H1 (cell line): ENCODE results near the gene PAX5. TPM values are rescaled to one million over a fixed set of nuclear protein-coding genes. Genes with fewer than 3 reads are reported as not detected.
A peak's percentile ranks its signal among the peaks of the same experiment; 100 is the strongest.

Experiments used
- CTCF ChIA-PET: fragments of 300-600 bp; sonication (Branson Sonifier 250); formaldehyde crosslinking; loops from one replicate; lab custom pipeline; 2021; ENCODE audit not compliant: partially characterized antibody; lab: Charles Lee
- POLR2A ChIA-PET: fragments of 300-600 bp; sonication (Branson Sonifier 250); formaldehyde crosslinking; loops from one replicate; lab custom pipeline; 2021; ENCODE audit warnings: inconsistent platforms; ENCODE audit not compliant: partially characterized antibody; lab: Charles Lee
- DNase-seq, 2 experiments: peaks; one replicate each; pipeline versions ENCODE4 v3.0.0 to v3.0.0-alpha.2; 2010 to 2022; ENCODE audit warnings: low spot score in 2 of 2, low read depth in 1 of 2, mixed read lengths in 1 of 2
- FAIRE-seq: peaks from 2 replicates; lab custom pipeline; 2011; peaks lifted over from hg19 to GRCh38; lab: Jason Lieb, UNC
- H2AFZ ChIP-seq: 2 replicates; pipeline ENCODE4 v1.8.1; 2012; ENCODE audit warnings: low read length, inconsistent platforms
- H2AK5ac ChIP-seq: 2 replicates; pipeline ENCODE4 v1.6.1; 2013; ENCODE audit warnings: low read depth, low read length
- H2BK120ac ChIP-seq: replicated peaks from 2 replicates; pipeline ENCODE3; 2013; ENCODE audit warnings: low read depth, low read length, inconsistent platforms
- H2BK12ac ChIP-seq: 2 replicates; pipeline ENCODE4 v1.6.1; 2013; ENCODE audit warnings: low read depth, low read length
- H2BK15ac ChIP-seq: 2 replicates; pipeline ENCODE4 v1.6.1; 2013; ENCODE audit warnings: low read length
- H2BK20ac ChIP-seq: 2 replicates; pipeline ENCODE4 v1.6.1; 2013; ENCODE audit warnings: low read length
- H2BK5ac ChIP-seq: 2 replicates; pipeline ENCODE4 v1.6.1; 2013; ENCODE audit warnings: low read depth, low read length
- H3K14ac ChIP-seq: 2 replicates; pipeline ENCODE4 v1.6.1; 2013; ENCODE audit warnings: inconsistent platforms; ENCODE audit not compliant: insufficient read length
- H3K18ac ChIP-seq: 2 replicates; pipeline ENCODE4 v1.6.1; 2013; ENCODE audit warnings: low read length; ENCODE audit errors: extremely low read depth
- H3K23ac ChIP-seq: 2 replicates; pipeline ENCODE4 v1.6.1; 2013; ENCODE audit warnings: inconsistent platforms; ENCODE audit not compliant: insufficient read length
- H3K23me2 ChIP-seq: 2 replicates; pipeline ENCODE4 v1.6.1; 2013; ENCODE audit warnings: low read depth, low read length
- H3K27ac ChIP-seq: 2 replicates; pipeline ENCODE4 v1.6.1; 2011; ENCODE audit warnings: low read depth, low read length, inconsistent platforms
- H3K27me3 ChIP-seq, 4 experiments: replicated peaks in 1 of 4; 1 replicate in 1 of 4; 2 replicates in 3 of 4; pipeline versions ENCODE4 v1.6.1 to v1.8.1; 2011 to 2013; ENCODE audit warnings: low read length in 3 of 4, mild to moderate bottlenecking in 3 of 4, inconsistent platforms in 2 of 4, mixed read lengths in 2 of 4, moderate library complexity in 1 of 4; ENCODE audit not compliant: control insufficient read depth in 3 of 4, insufficient read depth in 3 of 4; ENCODE audit errors: extremely low read depth in 1 of 4
- H3K36me3 ChIP-seq, 4 experiments: 2 replicates each; pipeline versions ENCODE4 v1.6.1 to v1.8.1; 2011 to 2013; ENCODE audit warnings: mild to moderate bottlenecking in 4 of 4, low read length in 3 of 4, moderate library complexity in 2 of 4, control low read depth in 1 of 4, inconsistent platforms in 1 of 4; ENCODE audit not compliant: insufficient read depth in 4 of 4, control insufficient read depth in 2 of 4
- H3K4ac ChIP-seq: replicated peaks from 2 replicates; pipeline ENCODE3; 2013; ENCODE audit warnings: low read length, low read depth, mixed read lengths, inconsistent platforms; ENCODE audit not compliant: insufficient read length
- H3K4me1 ChIP-seq, 4 experiments: replicated peaks in 1 of 4; 1 replicate in 1 of 4; 2 replicates in 3 of 4; pipeline versions ENCODE4 v1.6.1 to v1.8.1; 2011 to 2013; ENCODE audit warnings: low read length in 3 of 4, inconsistent platforms in 2 of 4, mixed read lengths in 1 of 4; ENCODE audit not compliant: insufficient read depth in 4 of 4, control insufficient read depth in 3 of 4
- H3K4me2 ChIP-seq, 2 experiments: 2 replicates each; pipeline versions ENCODE4 v1.6.1 to v1.8.1; 2011 to 2013; ENCODE audit warnings: low read depth in 2 of 2, low read length in 2 of 2, control low read depth in 1 of 2, inconsistent platforms in 1 of 2, mild to moderate bottlenecking in 1 of 2; ENCODE audit not compliant: insufficient read depth in 1 of 2
- H3K4me3 ChIP-seq, 4 experiments: fragments of 200-600, 300-600 bp in 1 of 4; sonication (generic), shearing (Covaris generic), sonication (Bioruptor Twin) in 1 of 4; 2 replicates each; pipeline versions ENCODE4 v1.5.1 to v1.8.1; 2011 to 2016; ENCODE audit warnings: low read length in 4 of 4, low read depth in 3 of 4, control low read depth in 2 of 4, inconsistent platforms in 2 of 4, mild to moderate bottlenecking in 2 of 4, mixed read lengths in 1 of 4, moderate library complexity in 1 of 4; ENCODE audit not compliant: insufficient read depth in 2 of 4; ENCODE audit errors: extremely low read depth in 1 of 4
- H3K56ac ChIP-seq: replicated peaks from 2 replicates; pipeline ENCODE3; 2013; ENCODE audit warnings: low read depth, mild to moderate bottlenecking, mixed read lengths, low read length, inconsistent platforms; ENCODE audit not compliant: insufficient read length
- H3K79me1 ChIP-seq: 2 replicates; pipeline ENCODE4 v1.6.1; 2013; ENCODE audit warnings: low read depth, low read length, control low read depth
- H3K79me2 ChIP-seq, 2 experiments: 2 replicates each; pipeline versions ENCODE4 v1.6.1 to v1.8.1; 2012 to 2013; ENCODE audit warnings: low read length in 2 of 2, mild to moderate bottlenecking in 2 of 2, inconsistent platforms in 1 of 2; ENCODE audit not compliant: insufficient read depth in 2 of 2, control insufficient read depth in 1 of 2
- H3K9ac ChIP-seq, 4 experiments: replicated peaks in 1 of 4; 1 replicate in 1 of 4; 2 replicates in 3 of 4; pipeline versions ENCODE4 v1.6.1 to v1.8.1; 2011 to 2013; ENCODE audit warnings: low read depth in 3 of 4, low read length in 3 of 4, control low read depth in 2 of 4, mild to moderate bottlenecking in 2 of 4, moderate library complexity in 2 of 4, inconsistent platforms in 1 of 4; ENCODE audit errors: extremely low read depth in 1 of 4
- H3K9me3 ChIP-seq, 2 experiments: 2 replicates each; pipeline versions ENCODE4 v1.6.1 to v1.8.1; 2012 to 2013; ENCODE audit warnings: mild to moderate bottlenecking in 2 of 2, moderate library complexity in 2 of 2, control low read depth in 1 of 2, inconsistent platforms in 1 of 2, low read depth in 1 of 2, low read length in 1 of 2, mixed read lengths in 1 of 2; ENCODE audit not compliant: insufficient read depth in 2 of 2
- H4K20me1 ChIP-seq, 2 experiments: replicated peaks in 1 of 2; 2 replicates each; pipeline versions ENCODE3 to v1.8.1; 2011 to 2013; ENCODE audit warnings: inconsistent platforms in 2 of 2, low read length in 2 of 2, mild to moderate bottlenecking in 1 of 2; ENCODE audit not compliant: insufficient read depth in 2 of 2, control insufficient read depth in 1 of 2
- H4K5ac ChIP-seq: 2 replicates; pipeline ENCODE4 v1.6.1; 2013; ENCODE audit warnings: low read length, low read depth, mixed read lengths, inconsistent platforms; ENCODE audit not compliant: insufficient read length
- H4K8ac ChIP-seq: 2 replicates; pipeline ENCODE4 v1.8.0; 2013; ENCODE audit warnings: mild to moderate bottlenecking, moderate library complexity, low read length, inconsistent platforms; ENCODE audit not compliant: insufficient read depth; ENCODE audit errors: extremely low read depth
- H4K91ac ChIP-seq: replicated peaks from 2 replicates; pipeline ENCODE3; 2013; ENCODE audit warnings: low read length, mixed read lengths, inconsistent platforms; ENCODE audit not compliant: insufficient read length
- CHD1 ChIP-seq: IDR thresholded peaks from 2 replicates; pipeline ENCODE4 v1.6.1; 2012; ENCODE audit warnings: low read depth, low read length, improper control_type of control experiment
- EZH2 ChIP-seq: fragments of 200-600 bp; sonication (generic); IDR thresholded peaks from 2 replicates; pipeline ENCODE4 v1.7.1; 2012; ENCODE audit warnings: low read depth, mild to moderate bottlenecking, moderate library complexity, low read length, inconsistent platforms; ENCODE audit not compliant: severe bottlenecking
- FOSL1 ChIP-seq: IDR thresholded peaks from 2 replicates; pipeline ENCODE4 v1.6.1; 2011; ENCODE audit warnings: mild to moderate bottlenecking, low read depth, low read length, moderate library complexity; ENCODE audit not compliant: insufficient read depth
- GABPA ChIP-seq: IDR thresholded peaks from 2 replicates; pipeline ENCODE4 v1.6.1; 2011; ENCODE audit warnings: mild to moderate bottlenecking, low read length, moderate library complexity, borderline replicate concordance; ENCODE audit not compliant: insufficient read depth
- SIN3A ChIP-seq, 2 experiments: IDR thresholded peaks in 1 of 2; conservative IDR thresholded peaks in 1 of 2; 2 replicates each; pipeline ENCODE4 v1.6.1; 2011 to 2012; ENCODE audit warnings: low read length in 2 of 2, improper control_type of control experiment in 1 of 2, low read depth in 1 of 2, mild to moderate bottlenecking in 1 of 2
- SP1 ChIP-seq: IDR thresholded peaks from 2 replicates; pipeline ENCODE4 v1.6.1; 2011; ENCODE audit warnings: low read depth, low read length
- TEAD4 ChIP-seq: IDR thresholded peaks from 2 replicates; pipeline ENCODE4 v1.6.1; 2012; ENCODE audit warnings: low read depth, low read length, inconsistent platforms, mixed read lengths
- USF2 ChIP-seq: IDR thresholded peaks from 2 replicates; pipeline ENCODE4 v1.6.1; 2011; ENCODE audit warnings: low read length, improper control_type of control experiment
- WGBS, 2 experiments: shearing (Covaris generic) in 1 of 2; methylation state at CpG; one replicate each; pipeline versions ENCODE4 v1.1.6 to v1.1.7; 2013 to 2015; ENCODE audit warnings: low lambda C conversion rate in 2 of 2, mixed read lengths in 2 of 2, inconsistent platforms in 1 of 2, low coverage in 1 of 2, missing lambda C conversion rate in 1 of 2; ENCODE audit not compliant: insufficient replicate concordance in 2 of 2, insufficient coverage in 1 of 2, insufficient read length in 1 of 2; ENCODE audit errors: extremely low coverage in 1 of 2, missing lambda C conversion rate in 1 of 2; 5-methylcytosine and 5-hydroxymethylcytosine counted together
- polyA plus RNA-seq, 7 experiments: library from polyadenylated mRNA; depleted of rRNA in 3 of 7; stranded (reverse) in 5 of 7; unstranded in 2 of 7; fragments of >200 nt in 5 of 7; fragments of 200-250 nt in 2 of 7; gene quantifications; 1 replicate in 5 of 7; 2 replicates in 1 of 7; 4 replicates in 1 of 7; pipeline versions ENCODE4 v1.2.1 to v1.2.3, GENCODE V29; 2011 to 2013; ENCODE audit warnings: missing spikeins in 2 of 7, mixed read lengths in 2 of 7
- total RNA-seq: library from RNA; stranded (reverse); fragmentation: NEBNext Ultra II Directional; extraction: Animal tissue kit (Norgen Biotek cat#: 25700); gene quantifications from 2 replicates; pipeline ENCODE4 v1.2.1, GENCODE V29; 2021

Gene PAX5
- total and polyA plus RNA-seq, 2 of the 8 experiments (the other 6 are each of a cell fraction or from before 2014, with no cell fraction given), result 0.29 to 0.43 TPM

DNA sequence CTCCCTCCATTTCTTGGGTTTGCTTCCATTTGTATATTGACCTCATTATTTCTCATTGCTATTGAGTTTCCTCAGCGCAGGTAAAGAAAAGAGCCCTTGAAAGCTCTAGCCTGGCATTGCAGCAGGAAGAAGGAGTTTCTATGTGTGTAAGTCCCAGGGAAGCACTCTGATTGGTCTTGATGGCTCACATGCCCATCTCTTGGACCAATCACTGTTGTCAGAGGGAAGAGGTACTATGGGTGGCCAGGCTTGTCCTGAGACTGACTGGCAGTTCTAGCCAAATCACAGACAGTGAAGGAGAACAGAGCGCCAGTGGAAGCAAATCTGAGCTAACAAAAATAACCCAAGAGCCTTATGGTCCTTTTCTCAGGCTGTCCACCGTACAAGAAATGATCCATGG lies 219.0 kb downstream of the PAX5 start:
- no peak overlapping the region for H3K27ac ChIP-seq
- H3K18ac ChIP-seq, result no peak overlapping the region
- peaks cover 5% of the 10 kb centered on the region; the same call in 1 of the 2 replicates for H3K23me2 ChIP-seq
- H3K36me3 ChIP-seq, result no peaks in the 10 kb centered on the region
- ChIA-PET CTCF (interaction anchor here (0.7 to 1.7 kb wide), 2 partner anchors 17 to 20 kb away, joined by 3 to 4 read pairs; no protein-coding TSS in a partner anchor), POLR2A (interaction anchor here (1.0 to 1.2 kb wide), 2 partner anchors 13 to 31 kb away, joined by 3 read pairs; no protein-coding TSS in a partner anchor)
- H3K4me2 ChIP-seq, result no peak overlapping the region
- H3K79me2 ChIP-seq, result no peaks in the 10 kb centered on the region
- H3K79me1 ChIP-seq, result no peaks in the 10 kb centered on the region
- no peak overlapping the region for H2BK15ac ChIP-seq
- H3K9ac ChIP-seq, result no peak overlapping the region
- H4K5ac ChIP-seq, result no peak overlapping the region
- 86% methylated on average over 3 of the region's 3 CpGs; no CpG with 5 or more reads in 1 of the 2 experiments for WGBS, 2 experiments
- H3K4me3 ChIP-seq, result no peak overlapping the region
- H3K9me3 ChIP-seq, result no peaks in the 10 kb centered on the region
- no peak overlapping the region for H3K4ac ChIP-seq
- H2BK120ac ChIP-seq, result no peak overlapping the region
- no peak overlapping the region for H3K23ac ChIP-seq
- FAIRE-seq (no peak), DNase-seq (no peak)
- H2AFZ ChIP-seq, result no peak overlapping the region
- no peak overlapping the region for H2BK5ac ChIP-seq
- H3K4me1 ChIP-seq, result peaks cover 0 to 13% (median 9%) of the 10 kb centered on the region in 4 experiments; a peak in 5 of 7 replicates
- H2BK12ac ChIP-seq, result no peak overlapping the region
- no peak overlapping the region for H4K8ac ChIP-seq
- H4K20me1 ChIP-seq, result no peaks in the 10 kb centered on the region
- H3K14ac ChIP-seq, result no peak overlapping the region
- H4K91ac ChIP-seq, result no peak overlapping the region
- H3K56ac ChIP-seq, result no peak overlapping the region
- H3K27me3 ChIP-seq, result peaks cover 0 to 23% (median 21%) of the 10 kb centered on the region in 4 experiments; a peak in 6 of 7 replicates
- TF ChIP-seq GABPA (no peak), USF2 (peak; percentile 47; the same call in 1 of the 2 replicates), SIN3A (conservative IDR thresholded peaks at IDR 0.05 in 1 of 2, IDR thresholded peaks at IDR 0.05 in 1 of 2; ENCODE audit: low read depth in 1 of 2, low read length in 2 of 2) (no peak), FOSL1 (no peak), EZH2 (no peak), CHD1 (no peak), SP1 (no peak), TEAD4 (no peak)
- H2BK20ac ChIP-seq, result no peak overlapping the region
- no peak overlapping the region for H2AK5ac ChIP-seq
